Ishikawa (cell line): Measurements from ENCODE around the gene PIGS.

Experiments used
- CREB1 ChIP-seq: IDR thresholded peaks from 2 replicates; pipeline ENCODE4 v1.6.1; 2012; ENCODE audit warnings: low read depth
- MAX ChIP-seq: IDR thresholded peaks from 2 replicates; pipeline ENCODE4 v1.6.1; 2012
- RAD21 ChIP-seq: IDR thresholded peaks from 2 replicates; pipeline ENCODE4 v1.6.1; 2012; ENCODE audit warnings: low read depth
- TCF12 ChIP-seq: IDR thresholded peaks from 2 replicates; pipeline ENCODE4 v1.6.1; 2012; ENCODE audit warnings: low read depth
- YY1 ChIP-seq: IDR thresholded peaks from 2 replicates; pipeline ENCODE4 v1.6.1; 2012; ENCODE audit warnings: low read depth

- TF ChIP-seq YY1 (no peak), RAD21 (peak; percentile 51), CREB1 (no peak), MAX (no peak), TCF12 (no peak)
Measured at GRCh38 chr17:28547623-28548416, 23.5 kb downstream of the PIGS start.
